Astrocyte of the spinal cord (primary cell): ENCODE measurements around the gene FAM151A.
A peak's percentile ranks its signal among the peaks of the same experiment; 100 is the strongest.

Experiments used
- DNase-seq: peaks from one replicate; pipeline ENCODE4 v3.0.0; 2011; ENCODE audit warnings: low read depth, low spot score
- H3K4me3 ChIP-seq: 2 replicates; pipeline ENCODE4 v1.5.1; 2011; ENCODE audit warnings: low read depth, mild to moderate bottlenecking, low read length, moderate library complexity
- CTCF ChIP-seq: IDR thresholded peaks from 2 replicates; pipeline ENCODE4 v1.5.1; 2012; ENCODE audit warnings: low read depth, mild to moderate bottlenecking, low read length, inconsistent platforms
- in situ Hi-C: cut with HindIII; loops from 2 replicates; pipeline ENCODE4 v1.10.0; 2017; ENCODE audit warnings: low sequenced_read_pairs

Gene FAM151A

GRCh38 chr1:54572542-54572850, 50.8 kb downstream of the FAM151A start:
- no peak overlapping the region for H3K4me3 ChIP-seq
- no peak for TF ChIP-seq CTCF
- in situ Hi-C loops, result no loop called here

GRCh38 chr1:54571803-54572541, 51.4 kb downstream of the FAM151A start:
- no peak for TF ChIP-seq CTCF
- no peak for DNase-seq
- in situ Hi-C loops, result no loop called here
- no peak overlapping the region for H3K4me3 ChIP-seq

More at GRCh38 chr1:54572542-54572850, 50.8 kb downstream of the FAM151A start:
- DNase-seq, result no peak

GRCh38 chr1:54571326-54571725, 52.0 kb downstream of the FAM151A start:
- no peak for TF ChIP-seq CTCF
- DNase-seq, result no peak
- in situ Hi-C loops, result no loop called here
- H3K4me3 ChIP-seq, result no peak overlapping the region

GRCh38 chr1:54570161-54570560, 53.2 kb downstream of the FAM151A start:
- in situ Hi-C loops, result no loop called here
- TF ChIP-seq CTCF, result no peak
- no peak for DNase-seq
- no peak overlapping the region for H3K4me3 ChIP-seq

GRCh38 chr1:54569339-54569738, 54.0 kb downstream of the FAM151A start:
- no peak overlapping the region for H3K4me3 ChIP-seq
- no peak for TF ChIP-seq CTCF
- DNase-seq, result peak; percentile 60
- in situ Hi-C loops, result no loop called here

GRCh38 chr1:54567961-54568360, 55.4 kb downstream of the FAM151A start:
- no peak for DNase-seq
- no peak for TF ChIP-seq CTCF
- no peak overlapping the region for H3K4me3 ChIP-seq
- in situ Hi-C loops, result no loop called here
